GM19351 (cell line): ENCODE data around the gene EPHB2.

Experiments used
- ATAC-seq: cut with Tn5 transposase; IDR thresholded peaks from one replicate; pipeline ENCODE4 v1.9.1; 2021; ENCODE audit warnings: mild to moderate bottlenecking, moderate library complexity; ENCODE audit not compliant: unreplicated experiment

Gene EPHB2

DNA sequence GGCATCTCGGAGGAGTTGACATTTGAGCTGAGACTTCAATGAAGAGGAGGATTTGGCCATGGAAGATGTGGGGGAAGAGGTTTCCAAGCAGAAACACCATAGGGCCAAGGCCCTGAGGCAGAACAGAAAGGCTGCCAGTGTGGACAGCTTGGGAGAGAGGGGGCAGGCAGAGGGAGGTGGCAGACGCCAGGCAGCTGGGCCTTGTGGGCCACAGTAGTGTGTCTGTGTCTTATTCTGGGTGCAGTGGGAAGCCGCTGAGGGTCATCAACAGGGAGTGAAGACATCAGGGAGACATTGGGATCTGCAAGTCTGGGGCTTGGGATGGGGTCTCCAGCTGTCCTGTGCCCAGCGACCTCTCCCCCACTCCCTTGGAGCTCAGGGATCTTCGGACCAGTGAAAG lies 165.2 kb downstream of the EPHB2 start:
- ATAC-seq: no peak

DNA sequence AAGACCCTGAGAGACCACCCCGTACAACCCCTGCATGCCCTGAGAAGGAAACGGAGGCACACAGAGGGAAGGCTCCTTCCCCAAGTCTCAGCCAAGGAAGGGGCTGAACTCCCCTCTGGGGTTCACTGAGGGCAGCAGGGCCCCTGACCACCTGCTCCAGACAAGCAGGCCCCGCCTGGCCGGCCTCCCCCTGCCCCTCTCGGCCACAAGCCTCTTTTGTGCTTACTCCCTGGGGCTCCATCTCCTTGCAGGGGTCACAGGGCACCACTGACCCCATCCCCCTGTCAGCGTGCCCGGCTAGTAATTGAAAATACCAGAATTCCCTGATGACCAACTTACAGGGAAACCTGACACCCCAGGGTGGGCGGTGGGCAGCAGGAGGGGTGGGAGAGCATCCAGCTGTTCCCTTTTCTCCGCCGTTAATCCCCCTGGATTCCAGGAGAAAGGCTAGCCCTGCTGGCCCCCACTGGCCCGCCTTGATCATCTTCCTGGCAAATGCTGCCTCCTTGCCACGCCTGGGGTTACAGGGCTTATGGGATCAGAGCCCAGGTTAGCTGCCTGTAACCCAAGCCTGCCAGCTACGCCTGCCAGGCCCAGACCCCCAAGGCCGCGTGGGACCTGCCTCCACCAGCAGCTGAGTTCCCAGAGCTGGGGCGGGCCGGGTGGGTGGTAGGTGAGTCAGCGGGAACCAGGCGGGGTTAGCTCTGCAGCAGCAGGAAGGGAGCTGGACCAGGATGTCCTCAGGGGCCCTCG lies 165.9 kb downstream of the EPHB2 start:
- ATAC-seq: no peak

DNA sequence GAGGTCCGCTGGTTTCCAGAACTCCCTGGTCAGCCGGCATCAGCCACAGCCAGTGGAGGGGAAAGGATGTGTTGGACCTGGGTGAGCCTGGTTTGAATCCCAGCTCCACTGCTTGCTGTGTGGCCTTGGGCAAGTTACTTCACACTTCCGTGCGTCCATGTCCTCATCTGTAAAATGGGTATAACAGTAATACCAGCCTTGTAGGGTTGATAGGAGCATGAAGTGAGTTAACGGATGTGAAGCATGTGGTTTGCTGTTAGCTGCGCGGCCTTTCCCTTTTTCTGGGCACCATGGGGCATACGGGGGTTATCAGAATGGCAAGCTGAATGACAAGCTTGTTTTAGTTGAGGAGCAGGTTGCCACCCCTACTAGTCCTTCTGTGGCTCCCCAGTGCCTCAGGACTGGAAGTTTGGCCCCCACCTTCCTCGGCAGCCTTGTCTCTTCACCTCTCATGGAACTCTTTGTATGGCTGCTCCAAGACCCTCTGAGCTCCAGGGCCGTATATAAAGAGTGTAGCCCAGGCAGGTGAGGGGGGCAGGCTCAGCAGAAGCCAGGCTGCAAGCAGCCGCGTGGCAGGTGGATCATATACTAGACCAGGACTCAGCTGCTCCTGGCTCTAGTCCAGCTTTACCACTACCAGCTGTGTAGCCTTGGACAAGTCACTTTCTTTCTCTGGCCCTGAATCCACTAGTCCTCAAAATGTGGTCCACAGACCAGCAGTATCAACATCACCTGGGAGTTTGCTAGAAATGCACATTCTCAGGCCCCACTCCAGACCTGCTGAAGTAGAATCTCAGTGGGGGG lies 166.7 kb downstream of the EPHB2 start:
- ATAC-seq: no peak

DNA sequence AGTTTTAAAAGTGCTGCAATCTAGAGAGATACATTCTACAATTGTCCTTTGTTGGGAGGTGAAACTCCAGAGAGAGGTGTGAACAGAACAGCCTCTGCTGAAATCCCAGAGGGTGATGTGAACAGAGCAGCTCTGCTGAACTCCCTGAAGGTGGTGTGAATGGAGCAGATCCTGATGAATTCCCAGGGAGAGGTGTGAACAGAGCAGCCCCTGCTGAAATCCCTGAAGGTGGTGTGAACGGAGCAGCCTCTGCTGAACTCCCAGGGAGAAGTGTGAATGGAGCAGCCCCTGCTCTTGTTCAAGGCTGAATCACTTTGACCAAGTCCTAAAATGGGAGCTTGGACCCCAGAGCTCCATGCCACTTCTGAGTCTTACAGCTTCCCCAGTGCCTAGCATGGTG lies 167.3 kb downstream of the EPHB2 start:
- ATAC-seq: no peak

DNA sequence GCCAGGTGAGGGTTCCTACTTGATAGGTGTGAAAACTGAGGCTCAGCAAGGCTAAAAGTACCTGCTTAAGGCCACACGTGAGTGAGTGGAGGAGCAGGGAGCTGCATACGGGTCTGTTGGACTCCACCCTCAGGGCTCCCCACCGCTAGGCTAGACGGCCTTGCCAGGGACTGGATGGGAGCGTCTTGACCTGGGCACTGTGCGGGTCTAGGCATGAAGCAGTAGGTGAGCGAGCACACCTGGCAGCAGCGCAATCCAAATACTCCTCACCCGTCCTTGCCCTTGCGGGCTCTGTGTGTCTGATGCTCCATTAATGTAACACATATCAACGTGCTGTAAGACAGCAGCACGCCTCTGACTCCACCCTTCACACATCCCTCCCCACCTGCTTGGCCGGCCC lies 168.0 kb downstream of the EPHB2 start:
- ATAC-seq: no peak

DNA sequence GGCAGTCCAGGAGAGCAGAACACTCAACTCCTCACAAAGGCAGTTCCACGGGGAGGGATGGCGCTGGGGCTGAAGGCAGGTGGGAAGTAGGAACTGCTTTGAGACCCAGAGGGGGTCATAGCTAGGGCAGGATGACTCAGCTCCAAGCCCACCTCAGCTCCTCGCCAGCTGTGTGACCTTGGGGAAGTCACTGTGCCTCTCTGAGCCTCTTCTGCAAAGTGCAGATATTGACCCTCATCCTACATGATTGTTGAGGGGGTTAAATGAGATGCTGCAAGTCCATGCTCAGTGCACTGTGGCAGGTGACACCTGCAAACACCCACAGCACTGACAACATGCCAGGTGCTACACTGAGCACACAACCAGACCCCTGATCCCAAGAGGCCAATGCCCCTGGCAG lies 168.8 kb downstream of the EPHB2 start:
- no peak for ATAC-seq

DNA sequence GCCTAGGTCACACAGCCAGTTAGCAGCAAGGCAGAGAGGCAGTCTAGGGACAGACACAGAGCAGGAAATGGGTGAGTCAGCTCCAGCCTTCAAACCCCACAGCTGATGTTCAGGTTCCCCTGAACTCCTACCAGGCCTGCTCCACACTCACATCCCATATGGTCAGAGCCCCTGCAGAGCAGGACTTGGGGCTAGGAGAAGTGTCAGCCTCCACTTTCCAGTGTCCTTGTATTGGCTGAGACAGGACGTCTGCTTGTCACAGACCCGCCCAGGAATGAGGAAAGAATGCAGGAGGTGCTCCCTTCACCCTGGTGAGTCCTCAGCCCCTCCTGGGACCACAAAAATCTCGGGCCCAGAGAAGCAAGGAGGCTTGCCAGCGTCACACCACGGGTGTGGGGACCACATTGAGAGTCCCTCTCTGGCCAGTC lies 169.5 kb downstream of the EPHB2 start:
- ATAC-seq: no peak

DNA sequence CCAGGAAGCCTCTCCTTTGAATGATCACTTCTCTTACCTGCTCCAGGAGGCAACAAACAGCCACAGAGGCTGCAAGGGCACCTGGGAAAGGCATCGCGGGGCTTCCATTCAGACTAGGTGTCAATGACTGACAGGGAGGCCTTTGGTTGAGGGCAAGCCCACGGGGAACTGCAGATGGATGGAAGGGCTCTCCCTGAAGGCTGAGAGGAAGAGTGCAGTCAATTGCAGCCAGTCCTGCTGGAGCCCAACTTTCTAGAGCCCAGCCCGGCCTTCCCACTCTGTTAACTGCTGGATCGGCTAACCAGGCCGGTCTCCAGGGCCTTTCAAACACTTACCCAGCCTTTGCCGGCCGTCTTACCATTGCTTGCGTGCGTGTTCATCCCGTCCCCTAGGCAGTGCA lies 172.8 kb downstream of the EPHB2 start:
- ATAC-seq: no peak

DNA sequence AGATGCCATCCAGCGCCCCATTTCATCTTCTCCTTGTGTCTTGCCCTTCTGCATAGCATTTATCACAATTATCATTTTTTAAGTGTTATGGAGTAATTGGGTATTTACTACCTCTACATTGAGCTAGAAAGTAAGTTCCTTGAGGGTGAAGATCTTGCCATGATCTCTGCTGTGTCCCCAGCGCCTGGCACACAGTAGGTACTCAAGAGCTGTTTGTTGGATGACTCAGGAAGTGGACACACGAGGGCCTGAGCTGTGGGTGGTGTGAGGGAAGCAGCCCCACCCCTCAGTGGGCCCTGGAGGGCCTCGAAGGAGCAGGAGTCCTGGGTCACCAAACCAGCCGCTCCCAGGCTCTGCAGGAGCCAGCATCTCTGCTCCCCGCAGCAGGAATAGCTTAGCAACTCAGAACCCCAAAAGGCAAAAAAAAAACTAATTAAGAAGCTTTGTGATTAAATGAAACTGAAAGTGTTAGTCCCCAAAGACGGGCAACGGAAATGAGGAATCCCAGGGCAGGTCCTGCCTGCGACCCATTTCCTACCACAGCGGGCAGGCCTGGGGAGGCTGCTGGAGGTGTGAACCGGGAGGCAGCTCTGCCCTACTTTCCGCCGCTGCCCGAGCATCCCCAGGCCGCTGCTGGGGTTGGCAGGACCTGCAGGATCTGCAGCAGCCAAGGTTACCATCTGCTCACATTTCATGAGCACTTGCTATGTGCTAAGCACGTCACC lies 174.3 kb downstream of the EPHB2 start:
- ATAC-seq: no peak

DNA sequence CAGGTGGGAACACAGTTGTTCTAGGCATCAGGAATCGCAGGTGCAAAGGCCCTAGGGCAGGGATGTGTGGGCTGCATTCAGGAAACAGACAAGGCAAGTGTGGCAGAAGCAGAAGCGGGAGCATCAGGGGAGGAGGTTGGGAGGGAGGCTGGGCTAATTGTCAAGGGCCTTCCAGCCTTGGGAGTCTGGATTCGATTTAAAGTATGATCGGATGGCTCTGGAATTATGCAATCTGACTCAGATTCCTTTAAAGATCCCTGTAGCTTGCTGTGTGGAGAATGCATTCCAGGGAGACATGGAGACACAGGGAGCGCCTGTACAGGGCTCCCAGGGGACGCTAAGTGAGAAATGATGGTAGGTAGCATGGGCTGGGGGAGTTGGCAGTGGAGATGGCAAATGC lies 175.6 kb downstream of the EPHB2 start:
- ATAC-seq: no peak

DNA sequence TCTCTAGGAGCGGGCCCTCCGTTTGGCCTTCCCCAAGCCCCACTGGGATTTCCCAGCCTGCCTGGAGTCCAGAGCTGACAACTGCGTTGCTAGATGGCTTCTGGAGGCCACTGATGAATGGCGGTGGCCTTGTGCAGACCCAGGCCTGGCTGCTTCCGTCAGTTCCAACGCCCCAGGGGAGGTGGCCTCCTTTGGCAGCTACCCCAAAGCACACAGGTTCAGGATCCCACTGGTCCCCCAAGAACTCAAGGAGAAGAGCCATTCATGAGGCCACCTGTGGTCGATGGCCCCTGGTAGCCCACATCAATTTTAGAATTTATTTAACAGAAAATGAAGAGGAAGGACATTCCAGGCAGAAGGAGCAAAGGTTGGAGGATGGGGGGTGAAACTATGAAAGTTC lies 176.9 kb downstream of the EPHB2 start:
- ATAC-seq: no peak

DNA sequence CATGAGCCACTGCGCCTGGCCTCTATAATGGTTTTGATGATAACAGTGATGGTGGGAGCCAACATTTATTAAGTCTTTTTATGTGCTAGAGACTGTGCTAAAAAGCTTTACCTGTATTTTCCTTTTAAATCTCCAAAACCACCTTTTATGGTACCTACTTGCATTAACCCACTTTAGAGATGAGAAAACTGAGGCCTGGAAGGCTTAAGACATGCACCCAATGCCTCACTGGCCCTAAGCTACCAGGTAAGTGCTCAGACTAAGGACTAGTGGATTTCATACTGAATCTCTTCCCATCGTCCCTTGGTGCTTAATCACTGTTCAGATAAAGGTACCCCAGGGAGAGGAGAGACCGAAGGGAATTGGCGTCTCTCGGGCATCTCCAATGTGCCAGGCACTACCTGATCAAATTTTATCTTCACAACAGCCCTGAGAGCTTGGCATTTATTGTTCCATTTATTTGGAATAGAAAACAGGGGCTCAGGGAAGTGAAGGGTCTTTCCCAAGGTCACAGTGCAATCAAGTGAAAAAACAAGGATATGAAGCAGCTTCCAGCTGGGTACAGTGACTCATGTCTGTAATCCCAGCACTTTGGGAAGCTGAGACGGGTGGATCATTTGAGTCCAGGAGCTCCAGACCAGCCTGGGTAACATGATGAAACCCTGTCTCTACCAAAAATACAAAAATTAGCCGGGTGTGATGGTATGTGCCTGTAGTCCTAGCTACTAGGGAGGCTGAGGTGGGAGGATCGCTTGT lies 177.9 kb downstream of the EPHB2 start:
- ATAC-seq: no peak

DNA sequence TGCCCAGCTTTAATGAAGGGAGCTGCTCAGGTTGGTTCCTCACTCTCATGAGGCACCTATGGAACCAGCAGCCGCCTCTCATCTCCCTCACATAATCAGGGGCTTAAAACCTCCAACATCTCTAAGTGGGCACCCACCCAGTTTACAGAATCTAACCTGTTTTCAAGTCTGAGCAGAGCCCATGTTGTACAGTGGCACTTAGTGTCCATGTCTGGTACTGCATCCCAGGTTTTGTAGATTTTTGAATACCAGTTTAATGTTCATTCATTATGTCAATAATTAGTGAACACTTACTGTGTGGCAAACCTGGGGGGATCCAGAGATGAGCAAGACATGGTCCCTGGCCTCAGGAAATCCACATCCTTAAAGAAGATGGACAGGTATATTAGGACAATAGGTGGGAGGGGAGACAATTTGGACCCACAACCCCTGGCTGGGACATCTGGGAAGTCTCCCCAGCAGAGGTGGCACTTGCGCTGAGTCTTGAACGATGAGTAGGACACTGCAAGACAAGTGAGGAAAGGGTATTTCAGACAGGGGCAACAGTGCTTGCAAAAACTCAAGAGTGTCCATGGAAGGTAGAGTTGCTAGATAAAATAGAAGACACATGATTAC lies 178.7 kb downstream of the EPHB2 start:
- no peak for ATAC-seq

DNA sequence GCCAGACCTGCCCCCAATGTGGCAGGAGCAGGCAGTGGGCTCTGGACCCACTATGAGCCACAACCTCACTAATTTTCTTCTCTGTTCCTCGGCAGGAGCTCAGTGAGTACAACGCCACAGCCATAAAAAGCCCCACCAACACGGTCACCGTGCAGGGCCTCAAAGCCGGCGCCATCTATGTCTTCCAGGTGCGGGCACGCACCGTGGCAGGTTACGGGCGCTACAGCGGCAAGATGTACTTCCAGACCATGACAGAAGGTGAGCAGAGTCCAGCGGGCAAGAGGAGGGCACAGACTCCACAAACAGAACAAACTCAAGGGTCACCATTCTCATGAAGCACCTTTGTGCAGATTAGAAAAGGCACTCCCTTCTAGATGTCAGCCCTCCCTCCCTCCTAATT lies 182.2 kb downstream of the EPHB2 start:
- no peak for ATAC-seq

DNA sequence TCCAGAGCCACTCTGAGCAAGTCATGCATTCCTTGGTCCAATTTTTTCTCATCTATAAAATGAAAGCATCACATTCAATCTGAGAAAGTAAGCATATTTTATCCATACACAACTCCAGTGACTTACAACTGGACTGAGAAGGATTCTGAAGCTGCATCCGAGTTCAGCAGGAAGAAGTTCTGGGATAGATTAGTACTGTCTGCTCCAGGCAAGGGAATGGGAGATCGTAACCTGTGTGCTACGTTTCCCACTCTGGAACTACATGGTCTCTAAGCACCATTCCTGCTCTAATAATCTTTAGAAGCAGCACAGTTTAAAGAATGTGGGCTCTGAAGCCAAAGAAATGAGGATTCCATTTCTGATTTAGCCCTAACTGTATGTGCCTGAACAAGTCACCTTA lies 182.7 kb downstream of the EPHB2 start:
- ATAC-seq: no peak

DNA sequence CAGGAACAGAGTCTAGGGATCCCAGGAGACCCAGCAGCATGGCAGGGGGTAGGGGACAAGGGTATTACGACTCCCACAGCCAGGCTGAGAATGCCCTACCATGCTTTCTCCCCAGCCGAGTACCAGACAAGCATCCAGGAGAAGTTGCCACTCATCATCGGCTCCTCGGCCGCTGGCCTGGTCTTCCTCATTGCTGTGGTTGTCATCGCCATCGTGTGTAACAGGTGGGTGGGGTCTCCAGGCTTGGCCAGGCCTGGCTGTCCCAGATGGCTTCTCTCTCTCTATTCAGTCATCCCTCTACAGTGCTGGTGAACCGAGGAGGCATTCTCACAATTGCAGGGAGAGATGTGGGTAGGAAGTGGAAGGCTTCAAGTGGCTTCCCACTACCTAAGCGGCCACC lies 184.7 kb downstream of the EPHB2 start:
- no peak for ATAC-seq

DNA sequence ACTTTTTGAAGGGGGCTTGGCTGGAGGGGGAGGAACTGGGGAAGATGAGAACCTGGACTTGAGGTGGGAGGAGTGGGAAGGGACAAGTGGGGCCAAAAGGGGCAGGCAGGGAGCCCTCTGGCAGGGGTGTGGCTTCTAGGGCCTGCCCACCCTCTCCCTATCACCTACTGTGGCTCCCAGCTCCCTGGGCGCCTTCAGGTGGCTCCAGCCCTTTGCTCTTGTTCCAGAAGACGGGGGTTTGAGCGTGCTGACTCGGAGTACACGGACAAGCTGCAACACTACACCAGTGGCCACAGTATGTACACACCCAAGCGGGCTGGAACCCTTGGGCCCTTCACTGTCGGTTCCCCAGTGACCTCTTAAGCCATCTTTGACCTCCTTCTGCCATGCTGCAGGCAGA lies 185.5 kb downstream of the EPHB2 start:
- ATAC-seq: no peak

DNA sequence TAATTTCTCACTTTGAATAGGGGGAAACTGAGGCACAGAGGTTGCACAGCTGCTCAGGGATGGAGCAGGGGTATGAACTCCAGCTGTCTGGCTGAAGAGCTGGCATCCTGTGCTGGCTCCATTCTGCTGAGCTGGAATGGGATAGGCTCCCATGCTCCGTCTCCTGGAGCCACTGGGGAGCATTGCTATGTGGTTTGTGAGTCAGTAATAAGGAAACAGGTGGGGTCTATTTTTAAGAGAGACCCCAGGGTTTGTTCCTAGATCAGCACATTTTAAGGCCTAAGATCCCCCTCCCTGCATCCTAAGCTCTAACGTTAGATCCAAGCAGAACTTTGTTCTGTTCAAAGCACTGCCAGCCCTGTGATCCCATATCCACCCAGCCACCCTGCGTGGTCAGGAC lies 189.8 kb downstream of the EPHB2 start:
- no peak for ATAC-seq

DNA sequence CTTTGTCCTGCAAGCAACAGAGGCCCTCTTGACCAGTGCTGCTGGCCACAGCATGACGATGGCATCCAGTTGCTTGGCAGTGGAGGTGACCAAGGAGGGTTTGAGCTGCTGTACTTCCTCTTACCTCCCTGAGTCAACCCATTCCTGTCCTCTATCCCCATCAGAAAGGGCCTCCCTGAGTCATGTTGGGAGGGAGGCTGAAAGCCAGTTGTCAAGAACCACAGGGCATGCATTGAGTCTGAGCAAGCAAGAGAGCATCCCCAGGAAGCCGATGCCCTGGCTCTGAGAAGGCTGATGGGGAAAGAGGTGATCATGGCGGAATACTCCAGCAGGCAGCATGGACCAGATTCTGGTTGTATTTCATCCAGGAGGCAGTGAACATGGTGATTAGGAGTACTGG lies 192.5 kb downstream of the EPHB2 start:
- ATAC-seq: no peak

DNA sequence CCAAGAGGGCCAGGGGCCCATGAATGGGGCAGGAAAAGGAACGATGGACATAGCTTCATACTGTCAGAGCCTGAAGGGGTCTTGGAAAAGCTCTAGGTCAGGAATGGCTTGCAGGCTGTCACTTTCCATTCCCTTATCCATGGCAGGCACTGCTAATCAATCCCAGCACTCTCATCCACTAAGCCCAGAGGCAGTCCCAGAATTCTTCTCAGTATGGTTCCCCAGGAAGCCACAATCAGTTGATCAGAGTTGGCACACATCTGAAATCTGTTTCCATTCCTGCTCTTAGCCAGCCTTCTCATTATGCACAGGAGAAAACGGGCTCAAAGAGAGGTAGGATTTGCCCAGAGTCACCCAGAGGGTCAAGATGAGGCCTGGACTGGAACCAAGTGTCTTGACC lies 196.3 kb downstream of the EPHB2 start:
- no peak for ATAC-seq

DNA sequence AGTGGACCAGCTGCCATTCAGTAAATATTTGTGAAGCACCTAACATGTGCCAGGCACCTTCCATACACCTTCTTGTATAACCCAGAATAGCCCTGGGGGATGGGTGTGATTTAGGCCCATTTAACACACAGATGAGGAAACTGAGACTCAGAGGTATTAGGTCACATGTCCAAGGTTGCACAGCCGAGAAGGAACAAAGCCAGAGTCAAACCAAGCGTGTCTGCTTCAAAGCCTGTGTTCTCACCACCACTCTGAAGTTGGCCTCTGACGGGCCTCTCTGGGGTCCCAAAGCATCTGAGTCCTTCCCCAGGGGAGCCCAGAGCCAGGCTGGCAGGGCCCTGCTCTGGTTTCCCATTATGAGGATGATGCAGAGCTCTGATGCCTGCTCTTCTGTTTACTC lies 196.9 kb downstream of the EPHB2 start:
- no peak for ATAC-seq
